ENCODE measurements around the gene C3orf22.
"Not testable (repeated sequence)": the region's sequence is repeated elsewhere in the genome, so short reads cannot be mapped to it uniquely, and the experiment has no call there.

The C3orf22 gene

DNA sequence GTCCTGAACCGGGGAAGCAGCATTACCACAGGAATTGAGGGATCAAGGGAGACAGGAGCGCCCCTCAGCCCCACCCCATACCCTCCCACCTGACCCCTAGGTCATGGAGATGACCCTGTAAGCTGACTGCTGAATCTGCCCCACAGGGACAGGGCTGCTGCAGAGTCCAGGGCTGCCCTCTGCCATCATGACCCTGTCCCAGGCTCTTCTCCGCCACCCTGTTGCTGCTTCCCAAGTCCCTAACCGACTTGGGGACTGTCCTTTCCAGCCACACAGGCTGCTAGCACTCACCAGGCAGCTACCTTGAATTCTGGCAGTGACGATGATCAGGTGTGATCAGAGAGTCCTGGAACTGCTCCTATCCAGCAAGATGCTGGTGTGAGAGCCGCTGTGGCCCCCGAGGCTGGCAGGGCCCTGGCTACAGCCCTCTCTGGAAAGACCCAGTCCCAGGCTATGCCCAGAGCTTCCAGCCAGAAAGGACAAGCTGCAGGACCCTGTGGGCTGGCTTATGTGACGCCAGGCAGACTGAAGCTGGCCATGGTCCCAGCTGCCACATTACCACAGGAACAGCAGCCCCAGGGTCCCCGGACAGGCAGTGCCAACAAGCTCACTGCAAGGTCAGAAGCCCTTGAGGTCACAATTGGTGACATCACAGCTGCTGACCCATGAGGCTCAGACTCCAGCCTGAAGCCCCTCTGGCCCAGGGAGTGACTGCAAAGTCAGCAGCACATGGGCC lies at the start of gene C3orf22:
Gene C3orf22 (minus strand): TSS at position 597 of the 736 bp plus-strand sequence. CDS start 5,542 bp downstream, outside the sequence.
- DNase-seq (ENCODE audit: low read depth in 2 of 3, low spot score in 1 of 3), result no peak

- DNase-seq (ENCODE audit: low read depth in 2 of 3, low spot score in 1 of 3), result no peak
Measured at GRCh38 chr3:126607214-126607908, 48.6 kb upstream of the C3orf22 start.

DNA sequence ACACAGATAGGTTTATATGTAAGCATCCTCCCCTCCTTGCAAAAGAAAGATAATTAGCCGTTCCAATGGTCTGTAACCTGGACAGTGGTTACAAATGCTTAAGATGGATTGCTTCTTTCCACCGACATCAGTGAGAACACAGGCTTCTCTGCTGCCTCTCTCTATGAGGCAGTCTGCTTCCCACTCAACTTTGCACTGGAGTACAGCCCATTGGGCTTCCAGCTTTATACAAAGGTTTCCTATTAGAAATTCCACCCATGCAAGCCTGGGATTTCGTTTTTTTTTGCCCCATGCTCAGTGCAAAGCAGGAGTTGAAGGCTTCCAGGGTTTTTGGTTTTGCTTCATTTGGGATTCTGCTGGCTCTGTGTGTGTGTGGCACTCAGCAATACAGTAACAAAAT lies 47.3 kb upstream of the C3orf22 start:
- DNase-seq (ENCODE audit: low read depth in 2 of 3, low spot score in 1 of 3), result no peak

DNA sequence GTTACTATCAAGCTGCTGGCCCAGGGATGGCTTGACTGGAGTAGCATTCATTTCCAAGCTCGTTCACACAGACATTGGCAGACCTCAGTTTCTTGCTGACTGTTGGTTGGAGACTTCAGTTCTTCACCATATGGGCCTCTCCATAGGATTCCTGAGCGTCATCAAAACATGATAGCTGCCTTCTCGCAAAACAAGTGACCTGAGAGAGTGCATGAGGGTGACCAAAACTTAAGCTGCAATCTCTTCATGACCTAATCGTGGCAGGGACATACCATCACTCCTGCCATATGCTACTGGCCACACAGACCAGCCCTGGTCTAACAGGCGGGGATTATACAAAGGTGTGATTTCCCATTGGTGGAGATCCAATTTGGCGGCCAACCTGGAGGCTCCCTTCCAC lies 46.0 kb upstream of the C3orf22 start:
- no peak for DNase-seq (ENCODE audit: low read depth in 2 of 3, low spot score in 1 of 3)

DNA sequence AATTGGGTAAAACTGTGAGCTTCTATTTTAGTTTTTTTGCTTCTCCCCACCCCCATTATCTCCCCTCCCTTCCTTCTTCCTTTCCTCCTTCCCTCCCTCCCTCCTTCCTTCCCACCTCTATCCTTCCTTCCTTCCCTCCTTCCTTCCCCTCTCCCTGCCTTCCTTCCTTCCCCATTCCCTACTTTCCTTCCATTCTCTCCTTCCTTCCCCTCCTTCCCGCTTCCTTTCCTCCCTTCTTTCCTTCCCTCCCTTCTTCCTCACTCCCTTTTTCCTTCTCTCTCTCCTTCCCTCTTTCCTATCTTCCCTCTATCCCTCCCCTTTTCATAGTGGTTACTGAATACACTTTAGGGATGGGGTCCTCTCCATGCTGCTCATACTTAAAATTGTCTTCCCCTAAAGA lies 40.4 kb upstream of the C3orf22 start:
- no peak for DNase-seq (ENCODE audit: low read depth in 2 of 3, low spot score in 1 of 3)

- not testable (repeated sequence) for DNase-seq (ENCODE audit: low read depth in 2 of 3, low spot score in 1 of 3)
Measured at GRCh38 chr3:126595479-126595878, 36.7 kb upstream of the C3orf22 start.

DNA sequence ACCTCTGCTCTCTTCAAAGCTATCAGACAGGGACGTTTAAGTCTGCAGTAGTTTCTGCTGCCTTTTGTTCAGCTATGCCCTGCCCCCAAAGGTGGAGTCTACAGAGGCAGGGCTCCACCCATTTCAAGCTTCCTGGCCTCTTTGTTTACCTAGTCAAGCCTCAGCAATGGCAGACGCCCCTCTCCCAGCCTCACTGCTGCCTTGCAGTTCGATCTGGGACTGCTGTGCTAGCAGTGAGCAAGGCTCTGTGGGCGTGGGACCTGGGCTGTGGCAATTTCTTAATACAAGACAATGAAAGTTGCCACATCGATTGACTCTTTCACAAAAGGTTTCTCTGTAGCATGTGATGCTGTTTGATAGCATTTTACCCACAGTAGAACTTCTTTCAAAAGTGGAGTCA lies 32.8 kb upstream of the C3orf22 start:
- DNase-seq (ENCODE audit: low read depth in 2 of 3, low spot score in 1 of 3), result not testable (repeated sequence)

- DNase-seq (ENCODE audit: low read depth in 2 of 3, low spot score in 1 of 3), result no peak
Measured at GRCh38 chr3:126582311-126582710, 23.6 kb upstream of the C3orf22 start.

GRCh38 chr3:126581569-126581968 lies 22.8 kb upstream of the C3orf22 start:
- DNase-seq (ENCODE audit: low read depth in 2 of 3, low spot score in 1 of 3), result no peak

DNA sequence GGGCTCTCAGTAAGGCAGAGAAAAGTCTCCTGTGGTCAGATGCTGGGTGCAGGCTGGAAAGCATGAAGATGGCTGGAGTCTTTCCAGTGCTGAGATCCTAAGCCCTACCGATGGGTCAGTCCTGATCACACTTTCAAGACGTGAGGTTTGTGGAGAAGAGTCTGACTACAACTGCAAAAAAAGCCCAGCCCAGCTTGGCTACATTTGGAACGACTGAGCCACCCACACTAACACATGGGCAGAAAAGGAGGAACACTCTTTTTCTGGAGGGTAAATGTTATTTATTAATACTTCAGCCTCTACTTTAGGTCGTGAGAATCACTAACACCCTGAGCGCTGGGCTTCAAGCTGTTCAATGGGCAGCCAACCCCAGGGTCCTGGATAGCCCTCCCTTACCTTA lies 22.0 kb upstream of the C3orf22 start:
- no peak for DNase-seq (ENCODE audit: low read depth in 2 of 3, low spot score in 1 of 3)

DNA sequence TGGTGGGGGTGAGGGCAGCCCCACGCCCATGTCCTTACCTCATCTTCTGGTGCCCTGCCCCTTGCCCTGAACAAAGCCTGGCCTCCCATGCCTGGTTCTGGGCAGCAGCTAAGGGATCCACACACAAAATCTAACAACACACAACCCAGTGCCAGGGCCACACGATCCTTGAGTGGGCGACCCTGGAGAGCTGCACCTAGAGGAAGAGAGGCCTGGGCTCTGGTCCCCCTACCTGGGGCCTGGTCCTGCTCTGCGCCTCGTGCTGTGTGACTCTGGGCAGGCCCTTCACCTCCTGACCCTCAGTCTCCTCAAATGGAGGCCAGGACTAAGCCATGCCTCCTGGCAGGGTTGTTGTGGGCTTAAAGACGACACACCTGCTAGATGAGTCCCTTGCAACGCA lies 20.0 kb upstream of the C3orf22 start:
- no peak for DNase-seq (ENCODE audit: low read depth in 2 of 3, low spot score in 1 of 3)

- DNase-seq (ENCODE audit: low read depth in 2 of 3, low spot score in 1 of 3), result no peak
Measured at GRCh38 chr3:126577261-126577660, 18.5 kb upstream of the C3orf22 start.

DNA sequence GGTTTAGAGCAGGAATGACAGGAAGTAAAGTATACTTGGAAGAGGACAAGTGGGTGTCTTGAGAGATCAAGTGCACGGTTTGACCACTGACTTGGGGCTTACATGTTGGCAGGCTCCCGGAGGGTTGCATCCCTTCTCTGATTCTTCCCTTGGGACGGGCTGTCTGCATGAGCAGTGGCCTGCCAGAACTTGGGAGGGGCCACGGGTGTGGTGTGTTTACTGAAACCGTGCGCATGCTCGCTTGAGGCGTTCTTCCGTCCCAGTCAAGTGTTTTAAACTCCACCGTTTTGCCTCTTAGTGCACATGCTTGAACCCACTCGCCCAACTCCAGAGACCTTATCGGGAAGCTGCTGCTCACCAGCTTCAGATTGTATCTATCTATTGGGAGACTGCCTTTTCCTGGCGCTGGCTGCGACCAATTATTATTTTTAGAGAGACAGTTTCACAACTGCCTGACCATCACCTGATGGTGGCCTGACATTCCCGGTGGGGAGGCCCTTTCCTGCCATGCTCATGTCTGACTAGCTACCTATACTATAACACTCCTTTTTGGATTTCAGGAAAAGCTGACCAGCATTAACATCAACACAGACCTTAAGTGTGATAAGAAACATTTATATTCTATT lies 14.9 kb upstream of the C3orf22 start:
- no peak for DNase-seq (ENCODE audit: low read depth in 2 of 3, low spot score in 1 of 3)

- DNase-seq (ENCODE audit: low read depth in 2 of 3, low spot score in 1 of 3), result no peak
Measured at GRCh38 chr3:126571078-126571477, 12.3 kb upstream of the C3orf22 start.

- DNase-seq (ENCODE audit: low read depth in 2 of 3, low spot score in 1 of 3), result no peak
Measured at GRCh38 chr3:126570103-126570541, 11.4 kb upstream of the C3orf22 start.

- DNase-seq (ENCODE audit: low read depth in 2 of 3, low spot score in 1 of 3), result no peak
Measured at GRCh38 chr3:126569390-126569975, 10.8 kb upstream of the C3orf22 start.

DNA sequence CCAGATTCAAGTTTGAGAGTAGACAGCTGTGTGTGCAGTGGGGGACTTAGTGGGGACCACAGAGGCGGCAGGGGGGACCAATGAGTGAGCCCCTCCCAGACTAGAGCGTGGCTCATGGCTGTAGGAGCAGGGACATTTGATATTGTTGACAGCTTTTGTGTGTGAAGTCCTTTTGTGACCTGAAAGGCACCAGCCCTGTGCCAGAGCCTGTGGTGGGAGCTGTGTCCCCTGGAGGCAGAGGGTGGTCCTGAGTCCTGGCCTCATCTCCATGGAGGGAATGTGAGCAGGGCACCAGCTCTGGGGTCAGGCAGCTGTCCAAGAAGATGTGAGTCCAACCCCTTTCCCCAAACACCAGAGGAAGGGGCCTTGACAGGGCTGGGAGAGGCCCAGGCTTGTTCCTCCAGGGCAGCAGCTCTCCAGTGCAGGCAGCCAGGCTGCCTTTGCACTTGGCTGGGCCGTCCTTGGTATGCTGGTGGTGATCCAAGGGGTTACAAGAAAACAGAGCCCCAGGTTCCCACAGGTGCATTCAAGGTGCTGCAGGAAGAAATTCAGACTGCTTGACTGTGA lies 10.1 kb upstream of the C3orf22 start:
- no peak for DNase-seq (ENCODE audit: low read depth in 2 of 3, low spot score in 1 of 3)

DNA sequence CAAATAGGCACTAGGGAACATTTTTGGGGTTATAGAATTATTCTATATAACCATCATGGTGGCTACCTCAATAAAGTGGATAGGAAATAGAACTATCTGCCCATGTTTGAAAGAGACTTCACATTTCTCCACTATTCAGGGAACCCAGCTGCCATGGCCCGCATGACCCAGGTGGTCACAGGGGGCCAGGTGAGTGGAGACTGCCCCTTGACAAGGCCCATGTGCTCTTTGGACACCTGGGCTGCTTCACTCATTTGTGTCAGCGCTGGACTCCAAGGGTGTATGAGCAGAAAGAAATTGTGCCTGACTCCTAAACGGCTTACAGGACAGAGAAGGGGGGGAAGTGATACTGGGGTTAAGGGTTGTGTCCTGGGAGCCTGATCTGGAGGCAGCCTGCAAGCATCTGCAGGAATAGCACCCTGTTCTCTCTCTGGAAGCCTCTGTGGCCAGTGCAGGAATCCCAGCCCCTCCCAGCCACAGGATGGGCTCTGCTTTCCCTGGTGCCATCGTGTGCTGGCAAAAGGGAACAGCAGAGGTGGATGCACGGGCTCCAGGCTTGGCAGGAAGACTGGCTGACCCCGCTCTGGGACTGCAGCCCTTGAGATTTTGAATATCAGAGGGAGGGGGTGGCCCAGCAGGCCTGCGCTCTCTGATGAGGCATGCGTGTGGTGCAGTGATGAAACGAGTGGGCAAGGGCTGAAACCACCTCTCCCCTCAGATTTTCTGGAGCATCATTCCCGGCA lies 9.1 kb upstream of the C3orf22 start:
- DNase-seq (ENCODE audit: low read depth in 2 of 3, low spot score in 1 of 3), result no peak

DNA sequence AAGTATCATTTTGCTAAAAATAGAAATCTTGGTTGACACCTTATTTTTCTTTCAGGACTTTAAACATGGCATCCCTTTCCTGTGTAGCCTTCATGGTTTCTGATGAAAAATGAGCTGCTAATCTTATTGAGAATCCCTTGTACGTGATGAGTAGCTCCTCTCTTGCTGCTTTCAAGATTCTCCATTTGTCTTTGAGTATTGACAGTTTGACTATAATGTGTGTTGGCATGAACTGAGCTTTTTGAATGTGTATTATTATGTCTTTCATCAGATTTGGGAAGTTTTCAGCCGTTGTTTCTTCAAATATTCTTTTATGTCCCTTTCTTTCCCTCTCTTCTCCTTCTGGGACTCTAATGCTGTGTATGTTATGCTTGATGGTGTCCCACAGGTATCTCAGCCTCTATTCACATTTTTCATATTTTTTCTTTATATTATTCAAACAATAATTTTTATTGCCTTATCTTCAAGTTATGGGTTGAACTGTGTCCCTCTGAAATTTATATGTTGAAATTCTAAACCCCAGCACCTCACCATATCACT lies 4.1 kb upstream of the C3orf22 start:
- no peak for DNase-seq (ENCODE audit: low read depth in 2 of 3, low spot score in 1 of 3)

GRCh38 chr3:126557761-126558160 lies 971 bp downstream of the C3orf22 start:
- no peak for DNase-seq (ENCODE audit: low read depth in 2 of 3, low spot score in 1 of 3)

DNA sequence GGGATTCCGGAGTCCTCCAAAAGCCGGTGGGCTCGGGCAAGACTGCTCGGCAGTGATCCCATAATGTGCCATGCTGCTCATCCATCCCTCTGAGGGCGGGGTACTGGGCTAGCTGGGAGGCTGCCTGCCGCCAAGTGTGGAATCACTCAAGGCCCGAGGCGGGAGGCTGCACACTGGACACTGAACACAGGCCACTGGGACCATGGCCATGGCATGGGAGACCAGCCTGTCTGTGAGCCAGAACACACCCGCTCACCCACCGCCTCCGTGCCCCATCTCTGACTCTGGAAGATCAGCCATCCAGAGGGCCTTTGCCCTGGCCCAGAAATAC lies 1.4 kb downstream of the C3orf22 start:
- DNase-seq (ENCODE audit: low read depth in 2 of 3, low spot score in 1 of 3), result no peak
